Measurements from ENCODE around the gene PALM3. TPM values are rescaled to one million over a fixed set of nuclear protein-coding genes. Genes with fewer than 3 reads are reported as not detected.

The PALM3 gene
- total RNA-seq, 2 donors from 2014 or later: not detected

- no peak for ATAC-seq (ENCODE audit: insufficient number of reproducible peaks, low FRiP score, low read depth)
- peaks cover 25% of the 10 kb centered on the region for H3K36me3 ChIP-seq
These were observed 45.0 kb upstream of the PALM3 start for GRCh38 chr19:14106840-14107239.

GRCh38 chr19:14105680-14106079 lies 43.8 kb upstream of the PALM3 start:
- DNase-seq (ENCODE audit: low spot score) (no peak), ATAC-seq (ENCODE audit: insufficient number of reproducible peaks, low FRiP score, low read depth) (no peak)
- H3K9me3 ChIP-seq: no peaks in the 10 kb centered on the region
- no peaks in the 10 kb centered on the region for H3K27me3 ChIP-seq (replicated peaks; ENCODE audit: insufficient read depth)
- peak overlapping the region in 1 of 2 donors; percentile 91 for H3K27ac ChIP-seq
- peaks cover 13 to 40% of the 10 kb centered on the region in 2 donors for H3K4me1 ChIP-seq (ENCODE audit: control insufficient read depth in 1 of 2, low read depth in 2 of 2)
- H3K36me3 ChIP-seq: peaks cover 35% of the 10 kb centered on the region
- no peak overlapping the region for H3K4me3 ChIP-seq
- no peak for TF ChIP-seq CTCF (IDR thresholded peaks at IDR 0.05)

More at GRCh38 chr19:14106840-14107239, 45.0 kb upstream of the PALM3 start:
- H3K27ac ChIP-seq: peak overlapping the region; percentile 88 to 91
- H3K27me3 ChIP-seq (replicated peaks; ENCODE audit: insufficient read depth): no peaks in the 10 kb centered on the region
- DNase-seq (ENCODE audit: low spot score): no peak
- no peaks in the 10 kb centered on the region for H3K9me3 ChIP-seq
- H3K4me1 ChIP-seq (ENCODE audit: control insufficient read depth in 1 of 2, low read depth in 2 of 2): peaks cover 17 to 51% of the 10 kb centered on the region in 2 donors
- H3K4me3 ChIP-seq: no peak overlapping the region
- no peak for TF ChIP-seq CTCF (IDR thresholded peaks at IDR 0.05)

- peaks cover 10 to 18% of the 10 kb centered on the region in 2 donors for H3K4me1 ChIP-seq (ENCODE audit: control insufficient read depth in 1 of 2, low read depth in 2 of 2)
- H3K9me3 ChIP-seq: no peaks in the 10 kb centered on the region
- H3K4me3 ChIP-seq: no peak overlapping the region
- DNase-seq (ENCODE audit: low spot score) (no peak), ATAC-seq (ENCODE audit: insufficient number of reproducible peaks, low FRiP score, low read depth) (no peak)
- TF ChIP-seq CTCF (IDR thresholded peaks at IDR 0.05): no peak
- H3K27me3 ChIP-seq (replicated peaks; ENCODE audit: insufficient read depth): no peaks in the 10 kb centered on the region
- H3K27ac ChIP-seq: no peak overlapping the region
- H3K36me3 ChIP-seq: peaks cover 38% of the 10 kb centered on the region
These were observed 41.4 kb upstream of the PALM3 start for GRCh38 chr19:14103310-14103709.

GRCh38 chr19:14102756-14103155 lies 40.9 kb upstream of the PALM3 start:
- Histone ChIP-seq H3K9me3 (no peaks in the 10 kb centered on the region), H3K4me1 (ENCODE audit: control insufficient read depth in 1 of 2, low read depth in 2 of 2) (peaks cover 5 to 13% of the 10 kb centered on the region in 2 donors), H3K36me3 (peaks cover 42% of the 10 kb centered on the region), H3K27me3 (replicated peaks; ENCODE audit: insufficient read depth) (no peaks in the 10 kb centered on the region), H3K27ac (no peak overlapping the region), H3K4me3 (no peak overlapping the region)
- ATAC-seq (ENCODE audit: insufficient number of reproducible peaks, low FRiP score, low read depth): no peak
- TF ChIP-seq CTCF (IDR thresholded peaks at IDR 0.05): no peak
- DNase-seq (ENCODE audit: low spot score): no peak

- Histone ChIP-seq H3K4me3 (no peak overlapping the region), H3K27ac (no peak overlapping the region), H3K9me3 (no peaks in the 10 kb centered on the region), H3K27me3 (replicated peaks; ENCODE audit: insufficient read depth) (no peaks in the 10 kb centered on the region), H3K36me3 (peaks cover 47% of the 10 kb centered on the region), H3K4me1 (ENCODE audit: control insufficient read depth in 1 of 2, low read depth in 2 of 2) (peaks cover 1 to 7% of the 10 kb centered on the region in 2 donors)
- no peak for TF ChIP-seq CTCF (IDR thresholded peaks at IDR 0.05)
- no peak for ATAC-seq (ENCODE audit: insufficient number of reproducible peaks, low FRiP score, low read depth)
- no peak for DNase-seq (ENCODE audit: low spot score)
These were observed 40.3 kb upstream of the PALM3 start for GRCh38 chr19:14102102-14102696.

Data from thoracic aorta (tissue), 2 donors.